ENCODE results near the gene RGL2. TPM values are rescaled to one million over a fixed set of nuclear protein-coding genes. Genes with fewer than 3 reads are reported as not detected.

RGL2 gene
- total and polyA plus RNA-seq, 2 of the 13 experiments (the other 11 are each of a cell fraction or from before 2014, with no cell fraction given), result 22.9 to 47.4 TPM

- TF ChIP-seq KLF13 (CRISPR knock-in tag; IDR thresholded peaks at IDR 0.05) (no peak), TARDBP (CRISPR knock-in tag; IDR thresholded peaks at IDR 0.05) (peak; percentile 29; the same call in 1 of the 2 replicates), ZNF629 (CRISPR knock-in tag; conservative IDR thresholded peaks at IDR 0.05) (no peak), MXI1 (IDR thresholded peaks at IDR 0.05; ENCODE audit: borderline replicate concordance, low read depth, low read length) (no peak), MED13 (CRISPR knock-in tag; IDR thresholded peaks at IDR 0.05) (no peak), MAX (IDR thresholded peaks at IDR 0.05) (0 out of 2 replicates have a peak, but pooled peaks have one; percentile 15), ZBTB2 (CRISPR knock-in tag; IDR thresholded peaks at IDR 0.05; ENCODE audit: low read depth) (no peak), SIX4 (CRISPR knock-in tag; IDR thresholded peaks at IDR 0.05) (no peak), PAXIP1 (CRISPR knock-in tag; conservative IDR thresholded peaks at IDR 0.05) (no peak), ZNF501 (CRISPR knock-in tag; IDR thresholded peaks at IDR 0.05) (0 out of 2 replicates have a peak, but pooled peaks have one; percentile 28), MAFG (CRISPR knock-in tag; IDR thresholded peaks at IDR 0.05) (no peak), THAP11 (CRISPR knock-in tag; IDR thresholded peaks at IDR 0.05) (no peak; the same call in 1 of the 2 replicates), ZNF124 (CRISPR knock-in tag; IDR thresholded peaks at IDR 0.05) (no peak), ZSCAN5A (CRISPR knock-in tag; IDR thresholded peaks at IDR 0.05; ENCODE audit: borderline replicate concordance) (no peak), XRCC5 (optimal IDR thresholded peaks at IDR 0.05; ENCODE audit: low read length) (no peak), RAD21 (CRISPR knock-in tag; IDR thresholded peaks at IDR 0.05) (0 out of 2 replicates have a peak, but pooled peaks have one; percentile 8), ZKSCAN5 (CRISPR knock-in tag; IDR thresholded peaks at IDR 0.05) (no peak), IRF1 (CRISPR knock-in tag; IDR thresholded peaks at IDR 0.05; ENCODE audit: low read depth) (no peak), PPARG (CRISPR knock-in tag; conservative IDR thresholded peaks at IDR 0.05) (no peak), TFAP4 (IDR thresholded peaks at IDR 0.05; ENCODE audit: borderline replicate concordance, low read depth) (no peak), CHD2 (IDR thresholded peaks at IDR 0.05; ENCODE audit: low read depth, low read length) (0 out of 2 replicates have a peak, but pooled peaks have one; percentile 10), LCORL (IDR thresholded peaks at IDR 0.05) (no peak), LCORL (CRISPR knock-in tag; IDR thresholded peaks at IDR 0.05) (no peak)
Measured at GRCh38 chr6:33277663-33278391, 20.9 kb downstream of the RGL2 start (continued).

Measured in HepG2 (cell line).